Muscle layer of duodenum (tissue), 2 donors: ENCODE data around the gene AHCTF1.
A peak's percentile ranks its signal among the peaks of the same experiment; 100 is the strongest.

ENCODE experiments used
- H3K27ac ChIP-seq: one replicate; pipeline ENCODE4 v1.7.0; 2013; ENCODE audit warnings: mild to moderate bottlenecking, low read length
- H3K27me3 ChIP-seq: one replicate; pipeline ENCODE4 v1.7.0; 2013; ENCODE audit warnings: low read depth, mild to moderate bottlenecking, control low read depth, low read length
- H3K36me3 ChIP-seq, 2 donors: one replicate each; pipeline ENCODE4 v1.7.0; 2013; ENCODE audit warnings: low read length in 2 of 2, control low read depth in 1 of 2, mild to moderate bottlenecking in 1 of 2; ENCODE audit not compliant: insufficient read depth in 2 of 2, control insufficient read depth in 1 of 2
- H3K4me1 ChIP-seq, 2 donors: one replicate each; pipeline ENCODE4 v1.7.0; 2013; ENCODE audit warnings: low read length in 2 of 2, mild to moderate bottlenecking in 2 of 2, control low read depth in 1 of 2, moderate library complexity in 1 of 2; ENCODE audit not compliant: insufficient read depth in 2 of 2, control insufficient read depth in 1 of 2
- H3K4me3 ChIP-seq, 2 donors: one replicate each; pipeline ENCODE4 v1.7.0; 2013; ENCODE audit warnings: low read length in 2 of 2, low read depth in 1 of 2, mild to moderate bottlenecking in 1 of 2
- H3K9me3 ChIP-seq, 2 donors: one replicate each; pipeline ENCODE4 v1.7.0; 2013; ENCODE audit warnings: low read length in 2 of 2, control low read depth in 1 of 2, mild to moderate bottlenecking in 1 of 2; ENCODE audit not compliant: control insufficient read depth in 1 of 2
- donor health status: healthy.

Gene AHCTF1

GRCh38 chr1:246795906-246796694, 135.6 kb downstream of the AHCTF1 start:
- Histone ChIP-seq H3K4me1 (peaks cover 0 to 12% of the 10 kb centered on the region in 2 donors), H3K27me3 (no peaks in the 10 kb centered on the region), H3K4me3 (no peak overlapping the region), H3K36me3 (no peaks in the 10 kb centered on the region), H3K9me3 (no peaks in the 10 kb centered on the region), H3K27ac (no peak overlapping the region)

GRCh38 chr1:246794828-246795671, 136.7 kb downstream of the AHCTF1 start:
- H3K36me3 ChIP-seq: no peaks in the 10 kb centered on the region
- no peaks in the 10 kb centered on the region for H3K9me3 ChIP-seq
- H3K4me1 ChIP-seq: peaks cover 0 to 12% of the 10 kb centered on the region in 2 donors
- no peak overlapping the region for H3K4me3 ChIP-seq
- H3K27ac ChIP-seq: no peak overlapping the region
- H3K27me3 ChIP-seq: no peaks in the 10 kb centered on the region

- Histone ChIP-seq H3K36me3 (no peaks in the 10 kb centered on the region), H3K27ac (no peak overlapping the region), H3K4me3 (no peak overlapping the region), H3K27me3 (no peaks in the 10 kb centered on the region), H3K4me1 (peaks cover 0 to 12% of the 10 kb centered on the region in 2 donors), H3K9me3 (no peaks in the 10 kb centered on the region)
Observed at GRCh38 chr1:246794048-246794827, 137.5 kb downstream of the AHCTF1 start.

- H3K4me1 ChIP-seq: peaks cover 0 to 12% of the 10 kb centered on the region in 2 donors
- no peaks in the 10 kb centered on the region for H3K36me3 ChIP-seq
- H3K9me3 ChIP-seq: no peaks in the 10 kb centered on the region
- no peak overlapping the region for H3K27ac ChIP-seq
- H3K27me3 ChIP-seq: no peaks in the 10 kb centered on the region
- no peak overlapping the region for H3K4me3 ChIP-seq
Observed at GRCh38 chr1:246793356-246793896, 138.3 kb downstream of the AHCTF1 start.

GRCh38 chr1:246792603-246793002, 139.1 kb downstream of the AHCTF1 start:
- Histone ChIP-seq H3K4me3 (no peak overlapping the region), H3K9me3 (no peaks in the 10 kb centered on the region), H3K36me3 (no peaks in the 10 kb centered on the region), H3K27ac (no peak overlapping the region), H3K27me3 (no peaks in the 10 kb centered on the region), H3K4me1 (peaks cover 0 to 12% of the 10 kb centered on the region in 2 donors)

GRCh38 chr1:246791303-246791918, 140.3 kb downstream of the AHCTF1 start:
- Histone ChIP-seq H3K9me3 (no peaks in the 10 kb centered on the region), H3K27ac (no peak overlapping the region), H3K36me3 (no peaks in the 10 kb centered on the region), H3K27me3 (no peaks in the 10 kb centered on the region), H3K4me1 (peaks cover 0 to 12% of the 10 kb centered on the region in 2 donors), H3K4me3 (no peak overlapping the region)

- Histone ChIP-seq H3K27me3 (no peaks in the 10 kb centered on the region), H3K4me3 (no peak overlapping the region), H3K4me1 (peaks cover 0 to 12% of the 10 kb centered on the region in 2 donors), H3K27ac (no peak overlapping the region), H3K36me3 (no peaks in the 10 kb centered on the region), H3K9me3 (no peaks in the 10 kb centered on the region)
Observed at GRCh38 chr1:246790833-246791232, 140.9 kb downstream of the AHCTF1 start.

- no peaks in the 10 kb centered on the region for H3K36me3 ChIP-seq
- H3K27me3 ChIP-seq: no peaks in the 10 kb centered on the region
- H3K4me1 ChIP-seq: peaks cover 0 to 12% of the 10 kb centered on the region in 2 donors
- no peaks in the 10 kb centered on the region for H3K9me3 ChIP-seq
- no peak overlapping the region for H3K27ac ChIP-seq
- no peak overlapping the region for H3K4me3 ChIP-seq
Observed at GRCh38 chr1:246790364-246790763, 141.4 kb downstream of the AHCTF1 start.

GRCh38 chr1:246789454-246790339, 142.1 kb downstream of the AHCTF1 start:
- Histone ChIP-seq H3K36me3 (no peaks in the 10 kb centered on the region), H3K27me3 (no peaks in the 10 kb centered on the region), H3K27ac (no peak overlapping the region), H3K4me1 (peaks cover 0 to 7% of the 10 kb centered on the region in 2 donors), H3K9me3 (no peaks in the 10 kb centered on the region), H3K4me3 (peak overlapping the region in 1 of 2 donors; percentile 54)
